ENCODE results near the gene RSU1.

DNA sequence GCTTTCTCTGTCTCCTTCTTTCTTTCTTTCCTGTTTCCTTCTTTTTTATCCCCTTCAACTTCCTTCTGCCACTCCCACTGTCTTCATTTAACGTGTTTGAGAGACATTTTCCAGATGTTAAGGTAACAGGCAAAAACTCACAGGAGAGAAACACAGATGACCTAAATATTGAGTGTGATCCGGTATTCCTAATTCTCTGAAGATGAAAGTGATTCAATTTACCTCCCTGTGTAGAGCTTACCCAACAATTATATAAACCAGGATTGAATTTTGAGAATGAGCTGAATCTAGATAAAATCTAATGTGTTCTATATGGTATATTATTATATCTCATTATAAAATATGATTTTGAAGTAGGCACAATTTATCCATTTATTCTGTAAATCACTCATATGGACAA is 46.5 kb upstream of the RSU1 start:
- TF ChIP-seq, protein P1, sequence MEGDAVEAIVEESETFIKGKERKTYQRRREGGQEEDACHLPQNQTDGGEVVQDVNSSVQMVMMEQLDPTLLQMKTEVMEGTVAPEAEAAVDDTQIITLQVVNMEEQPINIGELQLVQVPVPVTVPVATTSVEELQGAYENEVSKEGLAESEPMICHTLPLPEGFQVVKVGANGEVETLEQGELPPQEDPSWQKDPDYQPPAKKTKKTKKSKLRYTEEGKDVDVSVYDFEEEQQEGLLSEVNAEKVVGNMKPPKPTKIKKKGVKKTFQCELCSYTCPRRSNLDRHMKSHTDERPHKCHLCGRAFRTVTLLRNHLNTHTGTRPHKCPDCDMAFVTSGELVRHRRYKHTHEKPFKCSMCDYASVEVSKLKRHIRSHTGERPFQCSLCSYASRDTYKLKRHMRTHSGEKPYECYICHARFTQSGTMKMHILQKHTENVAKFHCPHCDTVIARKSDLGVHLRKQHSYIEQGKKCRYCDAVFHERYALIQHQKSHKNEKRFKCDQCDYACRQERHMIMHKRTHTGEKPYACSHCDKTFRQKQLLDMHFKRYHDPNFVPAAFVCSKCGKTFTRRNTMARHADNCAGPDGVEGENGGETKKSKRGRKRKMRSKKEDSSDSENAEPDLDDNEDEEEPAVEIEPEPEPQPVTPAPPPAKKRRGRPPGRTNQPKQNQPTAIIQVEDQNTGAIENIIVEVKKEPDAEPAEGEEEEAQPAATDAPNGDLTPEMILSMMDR (conservative IDR thresholded peaks at IDR 0.05 in 1 of 2, IDR thresholded peaks at IDR 0.05 in 1 of 2; ENCODE audit: low read depth in 1 of 2, low read length in 2 of 2) = no peak
- no peak for TF ChIP-seq EZH2 (IDR thresholded peaks at IDR 0.05; ENCODE audit: low read length, missing control alignments)
